SU-DHL-6 (cell line): ENCODE measurements around the gene EXOSC3.

Experiments used
- CTCF ChIP-seq: fragments of 200-600 bp; sonication (generic); IDR thresholded peaks from one replicate; pipeline ENCODE4 v1.5.1; 2017; ENCODE audit warnings: antibody characterized with exemption, mild to moderate bottlenecking, low read length, moderate library complexity; ENCODE audit not compliant: insufficient read depth, poor library complexity, severe bottlenecking
- EZH2phosphoT487 ChIP-seq: fragments of 200-600 bp; sonication (generic), shearing (Covaris generic); conservative IDR thresholded peaks from 2 replicates; pipeline ENCODE4 v1.6.1; 2018; ENCODE audit warnings: mild to moderate bottlenecking, antibody characterized with exemption, low read length, moderate library complexity, mixed read lengths

- TF ChIP-seq CTCF: no peak
- no peak for TF ChIP-seq EZH2phosphoT487
Observed at GRCh38 chr9:37730839-37731238, 54.0 kb downstream of the EXOSC3 start.
